ENCODE results near the gene MT1H. TPM values are rescaled to one million over a fixed set of nuclear protein-coding genes. Genes with fewer than 3 reads are reported as not detected.

Gene MT1H
- total and polyA plus RNA-seq, 2 of the 13 experiments (the other 11 are each of a cell fraction or from before 2014, with no cell fraction given), result 0.60 TPM; not detected in 1

DNA sequence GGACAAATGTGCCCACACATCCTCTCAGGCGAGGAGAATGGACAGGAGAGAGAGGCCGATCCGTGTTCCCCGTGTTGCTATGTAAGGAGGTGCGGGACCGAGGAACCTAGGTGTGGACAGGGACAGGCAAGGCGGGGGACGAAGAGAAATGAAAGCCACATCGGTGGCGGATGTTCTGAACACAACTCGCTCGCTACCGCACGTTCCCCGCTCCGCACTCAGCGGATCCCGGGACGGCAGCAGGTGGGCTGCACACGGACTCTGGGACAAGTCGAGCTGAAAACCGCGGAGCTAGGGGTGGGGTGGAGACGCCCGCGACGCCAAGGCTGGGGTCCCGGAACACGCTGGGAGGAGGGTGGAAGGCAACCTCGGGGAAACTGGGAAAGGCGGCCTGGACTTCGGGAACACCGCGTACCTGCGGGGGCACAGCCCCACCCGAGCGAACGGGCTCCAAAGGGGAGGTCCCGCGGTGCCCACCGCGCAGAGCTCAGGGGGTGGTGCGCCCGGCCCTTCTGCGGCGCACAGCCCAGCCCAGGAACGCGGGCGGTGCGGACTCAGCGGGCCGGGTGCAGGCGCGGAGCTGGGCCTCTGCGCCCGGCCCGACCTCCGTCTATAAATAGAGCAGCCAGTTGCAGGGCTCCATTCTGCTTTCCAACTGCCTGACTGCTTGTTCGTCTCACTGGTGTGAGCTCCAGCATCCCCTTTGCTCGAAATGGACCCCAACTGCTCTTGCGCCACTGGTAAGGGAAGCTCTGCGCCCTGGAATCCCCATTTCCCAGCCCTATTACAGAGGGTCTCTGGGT, 44.3 kb upstream of the MT1H start, which contains the start of gene MT1E (continued):
- no peak for TF ChIP-seq ZNF703 (CRISPR knock-in tag; IDR thresholded peaks at IDR 0.05; ENCODE audit: borderline replicate concordance)
- TF ChIP-seq, protein P1, sequence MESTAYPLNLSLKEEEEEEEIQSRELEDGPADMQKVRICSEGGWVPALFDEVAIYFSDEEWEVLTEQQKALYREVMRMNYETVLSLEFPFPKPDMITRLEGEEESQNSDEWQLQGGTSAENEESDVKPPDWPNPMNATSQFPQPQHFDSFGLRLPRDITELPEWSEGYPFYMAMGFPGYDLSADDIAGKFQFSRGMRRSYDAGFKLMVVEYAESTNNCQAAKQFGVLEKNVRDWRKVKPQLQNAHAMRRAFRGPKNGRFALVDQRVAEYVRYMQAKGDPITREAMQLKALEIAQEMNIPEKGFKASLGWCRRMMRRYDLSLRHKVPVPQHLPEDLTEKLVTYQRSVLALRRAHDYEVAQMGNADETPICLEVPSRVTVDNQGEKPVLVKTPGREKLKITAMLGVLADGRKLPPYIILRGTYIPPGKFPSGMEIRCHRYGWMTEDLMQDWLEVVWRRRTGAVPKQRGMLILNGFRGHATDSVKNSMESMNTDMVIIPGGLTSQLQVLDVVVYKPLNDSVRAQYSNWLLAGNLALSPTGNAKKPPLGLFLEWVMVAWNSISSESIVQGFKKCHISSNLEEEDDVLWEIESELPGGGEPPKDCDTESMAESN (CRISPR knock-in tag; conservative IDR thresholded peaks at IDR 0.05), result peak; percentile 68
- peak; percentile 44 for TF ChIP-seq YY1 (IDR thresholded peaks at IDR 0.05; ENCODE audit: insufficient read depth, insufficient replicate concordance, low read depth, low read length)
- no peak for TF ChIP-seq STAG1 (CRISPR knock-in tag; IDR thresholded peaks at IDR 0.05)
- no peak for TF ChIP-seq MBD4 (IDR thresholded peaks at IDR 0.05; ENCODE audit: borderline replicate concordance, low read length)
- no peak for TF ChIP-seq DMTF1 (CRISPR knock-in tag; IDR thresholded peaks at IDR 0.05)
- no peak for TF ChIP-seq SKIL (CRISPR knock-in tag; IDR thresholded peaks at IDR 0.05; ENCODE audit: borderline replicate concordance)
- no peak for TF ChIP-seq PLRG1 (conservative IDR thresholded peaks at IDR 0.05)
- TF ChIP-seq, protein P2, sequence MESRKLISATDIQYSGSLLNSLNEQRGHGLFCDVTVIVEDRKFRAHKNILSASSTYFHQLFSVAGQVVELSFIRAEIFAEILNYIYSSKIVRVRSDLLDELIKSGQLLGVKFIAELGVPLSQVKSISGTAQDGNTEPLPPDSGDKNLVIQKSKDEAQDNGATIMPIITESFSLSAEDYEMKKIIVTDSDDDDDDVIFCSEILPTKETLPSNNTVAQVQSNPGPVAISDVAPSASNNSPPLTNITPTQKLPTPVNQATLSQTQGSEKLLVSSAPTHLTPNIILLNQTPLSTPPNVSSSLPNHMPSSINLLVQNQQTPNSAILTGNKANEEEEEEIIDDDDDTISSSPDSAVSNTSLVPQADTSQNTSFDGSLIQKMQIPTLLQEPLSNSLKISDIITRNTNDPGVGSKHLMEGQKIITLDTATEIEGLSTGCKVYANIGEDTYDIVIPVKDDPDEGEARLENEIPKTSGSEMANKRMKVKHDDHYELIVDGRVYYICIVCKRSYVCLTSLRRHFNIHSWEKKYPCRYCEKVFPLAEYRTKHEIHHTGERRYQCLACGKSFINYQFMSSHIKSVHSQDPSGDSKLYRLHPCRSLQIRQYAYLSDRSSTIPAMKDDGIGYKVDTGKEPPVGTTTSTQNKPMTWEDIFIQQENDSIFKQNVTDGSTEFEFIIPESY (CRISPR knock-in tag; IDR thresholded peaks at IDR 0.05), result no peak; the same call in 1 of the 2 replicates
- TF ChIP-seq SETDB1 (CRISPR knock-in tag; IDR thresholded peaks at IDR 0.05; ENCODE audit: borderline replicate concordance), result no peak
- no peak for TF ChIP-seq RBAK (CRISPR knock-in tag; IDR thresholded peaks at IDR 0.05)
- no peak for TF ChIP-seq ZSCAN29 (CRISPR knock-in tag; conservative IDR thresholded peaks at IDR 0.05)
- no peak; the same call in 1 of the 2 replicates for TF ChIP-seq CSRNP2 (CRISPR knock-in tag; conservative IDR thresholded peaks at IDR 0.05; ENCODE audit: low read depth)
- TF ChIP-seq HOMEZ (CRISPR knock-in tag; IDR thresholded peaks at IDR 0.05; ENCODE audit: low read depth), result no peak
- no peak for TF ChIP-seq CREB1 (IDR thresholded peaks at IDR 0.05)
- TF ChIP-seq CREB1 (CRISPR knock-in tag; IDR thresholded peaks at IDR 0.05), result peak; percentile 50; the same call in 1 of the 2 replicates
- peak; percentile 79 for TF ChIP-seq AGO2 (optimal IDR thresholded peaks at IDR 0.05; ENCODE audit: low read depth, low read length)

All from HepG2 (cell line).